K562 (cell line): ENCODE data around the gene SMAD3. TPM values are rescaled to one million over a fixed set of nuclear protein-coding genes. Genes with fewer than 3 reads are reported as not detected.

Experiments used
- ATAC-seq: fragments of 200-7000 bp; cut with Tn5 transposase; 3 replicates; pipeline ENCODE4 v1.9.1; 2020; ENCODE audit warnings: moderate library complexity
- BruUV-seq: library from RNA; stranded (reverse); fragments of 400-500 nt; replicated peaks from 2 replicates; lab custom pipeline; 2021; lab: Mats Ljungman, UMichigan
- CTCF ChIA-PET: fragments of 300-600 bp; formaldehyde crosslinking; extraction: SDS; loops from one replicate; lab custom pipeline; 2021; ENCODE audit warnings: low intra/inter-chr PET ratio; lab: Yijun Ruan, JAX
- POLR2A ChIA-PET: fragments of 300-600, 350-650 bp; sonication (Branson Sonifier 250); formaldehyde crosslinking; extraction: SDS; loops from one replicate; lab custom pipeline; 2021; ENCODE audit warnings: antibody characterized with exemption, inconsistent platforms; lab: Yijun Ruan, JAX
- DNase-seq, 4 experiments: peaks; one replicate each; pipeline versions ENCODE4 v3.0.0 to v3.0.0-alpha.2; 2011 to 2018; ENCODE audit warnings: low spot score in 3 of 4, mixed read lengths in 3 of 4; ENCODE audit errors: extremely low read depth in 1 of 4
- FAIRE-seq: peaks from 2 replicates; lab custom pipeline; 2011; peaks lifted over from hg19 to GRCh38; lab: Jason Lieb, UNC
- H2AFZ ChIP-seq: 2 replicates; pipeline ENCODE4 v1.6.0; 2011; ENCODE audit warnings: low read depth, low read length, control low read depth, inconsistent platforms
- H3K27ac ChIP-seq: fragments of 200-600 bp; 3 replicates; pipeline ENCODE4 v1.8.0; 2011; ENCODE audit warnings: low read depth, mild to moderate bottlenecking, control low read depth, inconsistent platforms, low read length, moderate library complexity, mixed read lengths; ENCODE audit errors: extremely low read depth
- H3K27me3 ChIP-seq, 2 experiments: fragments of 300-600 bp in 1 of 2; 2 replicates in 1 of 2; 3 replicates in 1 of 2; pipeline versions ENCODE4 v1.6.0 to v1.8.0; 2011; ENCODE audit warnings: inconsistent platforms in 2 of 2, low read length in 2 of 2, mild to moderate bottlenecking in 1 of 2, mixed read lengths in 1 of 2, moderate library complexity in 1 of 2; ENCODE audit not compliant: control insufficient read depth in 2 of 2, insufficient read depth in 2 of 2
- H3K36me3 ChIP-seq: fragments of 300-600 bp; 3 replicates; pipeline ENCODE4 v1.8.0; 2011; ENCODE audit warnings: mild to moderate bottlenecking, low read length, inconsistent platforms; ENCODE audit not compliant: control insufficient read depth, insufficient read depth
- H3K4me1 ChIP-seq, 2 experiments: fragments of 200-600 bp in 1 of 2; replicated peaks in 1 of 2; 2 replicates in 1 of 2; 3 replicates in 1 of 2; pipeline versions ENCODE4 v1.5.1 to v1.8.0; 2011; ENCODE audit warnings: inconsistent platforms in 2 of 2, low read length in 2 of 2, mild to moderate bottlenecking in 1 of 2, mixed read lengths in 1 of 2, moderate library complexity in 1 of 2; ENCODE audit not compliant: control insufficient read depth in 2 of 2, insufficient read depth in 2 of 2
- H3K4me2 ChIP-seq: 2 replicates; pipeline ENCODE4 v1.6.1; 2011; ENCODE audit warnings: low read length, control low read depth, inconsistent platforms, mixed read lengths; ENCODE audit not compliant: insufficient read depth
- H3K4me3 ChIP-seq: fragments of 200-600 bp; sonication (generic), shearing (Covaris generic); 2 replicates; pipeline ENCODE4 v1.5.1; 2016; ENCODE audit warnings: control low read depth, inconsistent platforms
- H3K79me2 ChIP-seq: fragments of 200-600 bp; 3 replicates; pipeline ENCODE4 v1.8.0; 2011; ENCODE audit warnings: low read length, inconsistent platforms; ENCODE audit not compliant: control insufficient read depth, insufficient read depth
- H3K9ac ChIP-seq, 2 experiments: 2 replicates each; pipeline versions ENCODE4 v1.6.0 to v1.6.1; 2011; ENCODE audit warnings: low read depth in 2 of 2, low read length in 2 of 2, control low read depth in 1 of 2, inconsistent platforms in 1 of 2, mild to moderate bottlenecking in 1 of 2, mixed read lengths in 1 of 2; ENCODE audit not compliant: insufficient read depth in 1 of 2
- H3K9me1 ChIP-seq: one replicate; pipeline ENCODE4 v1.6.0; 2011; ENCODE audit warnings: inconsistent platforms, mild to moderate bottlenecking, low read length, moderate library complexity; ENCODE audit not compliant: control insufficient read depth, insufficient read depth
- H3K9me3 ChIP-seq: replicated peaks from 2 replicates; pipeline ENCODE4 v1.5.1; 2011; ENCODE audit warnings: low read depth, low read length, inconsistent platforms; ENCODE audit not compliant: control insufficient read depth, insufficient read depth
- H4K20me1 ChIP-seq: replicated peaks from 2 replicates; pipeline ENCODE4 v1.6.1; 2011; ENCODE audit warnings: low read length, inconsistent platforms, mixed read lengths; ENCODE audit not compliant: control insufficient read depth, insufficient read depth
- PTTG1 ChIP-seq: fragments of 450-650 bp; IDR thresholded peaks from 2 replicates; pipeline ENCODE4 v1.6.1; 2016; ENCODE audit warnings: low read depth, mild to moderate bottlenecking, missing genetic modification characterization, missing compliant biosample characterization
- SAFB ChIP-seq: fragments of 200-400 bp; formaldehyde crosslinking; IDR thresholded peaks from 2 replicates; pipeline ENCODE4 v1.6.1; 2017; ENCODE audit warnings: low read depth, low read length, borderline replicate concordance
- SMAD3 ChIP-seq: fragments of 450-650 bp; formaldehyde crosslinking; conservative IDR thresholded peaks from 2 replicates; pipeline ENCODE4 v1.4.0; 2020; ENCODE audit warnings: mild to moderate bottlenecking
- TEAD1 ChIP-seq, 2 experiments: fragments of 450-650 bp in 1 of 2; sonication (generic) in 1 of 2; formaldehyde crosslinking; IDR thresholded peaks; 2 replicates each; pipeline versions ENCODE4 v1.4.0 to v1.8.0; 2020 to 2022; ENCODE audit warnings: mild to moderate bottlenecking in 2 of 2, missing genetic modification reagents in 1 of 2
- ZEB2 ChIP-seq: fragments of 450-650 bp; IDR thresholded peaks from 2 replicates; pipeline ENCODE4 v1.6.1; 2016
- ZNF384 ChIP-seq: IDR thresholded peaks from 2 replicates; pipeline ENCODE4 v1.6.1; 2012; ENCODE audit warnings: low read depth, low read length, improper control_type of control experiment
- WGBS: fragments of 100-300 bp; shearing (Covaris generic); methylation state at CpG from one replicate; pipeline ENCODE4 v1.1.6; 2016; ENCODE audit warnings: low coverage, mixed read lengths; ENCODE audit not compliant: insufficient coverage; ENCODE audit errors: missing lambda C conversion rate; 5-methylcytosine and 5-hydroxymethylcytosine counted together
- in situ Hi-C: fragments of 300-500 bp; cut with MboI; formaldehyde crosslinking; loops from 4 replicates; pipeline ENCODE4 v1.15.0; 2018; ENCODE audit warnings: inconsistent platforms, mixed read lengths
- intact Hi-C: fragments of 100-400 bp; cut with micrococcal nuclease; formaldehyde crosslinking; loops from 2 replicates; pipeline ENCODE4 v1.14.2; 2022
- polyA plus RNA-seq, 8 experiments: library from polyadenylated mRNA; depleted of rRNA in 4 of 8; stranded (reverse) in 5 of 8; unstranded in 3 of 8; fragments of >200 nt; fragmentation: Nextera tagmentation in 2 of 8; fragmentation: Illumina TruSeq in 1 of 8; extraction: Ambion mirVana in 2 of 8; extraction: Trizol in 1 of 8; gene quantifications; 2 replicates each; pipeline versions ENCODE4 v1.2.1 to v1.2.3, GENCODE V29; 2011 to 2014; ENCODE audit warnings: inconsistent platforms in 1 of 8, missing spikeins in 1 of 8
- total RNA-seq, 7 experiments: library from RNA; depleted of rRNA in 6 of 7; stranded (reverse); fragments of >200 nt in 6 of 7; fragmentation: Illumina TruSeq in 2 of 7; extraction: Trizol in 2 of 7; gene quantifications; 2 replicates each; pipeline versions ENCODE4 v1.2.1 to v1.2.3, GENCODE V29; 2011 to 2021; ENCODE audit warnings: low replicate concordance in 1 of 7
- TF ChIP-seq, protein P1 (sequence below): fragments of 250-450 bp; sonication (Bioruptor Pico); IDR thresholded peaks from 2 replicates; pipeline ENCODE4 v1.4.0; 2020; ENCODE audit warnings: mild to moderate bottlenecking, moderate library complexity

SMAD3 gene
- total and polyA plus RNA-seq, 9 of the 15 experiments (the other 6 are each of a cell fraction or from before 2014, with no cell fraction given), result 4.3 to 39.2 (median 11.1) TPM

DNA sequence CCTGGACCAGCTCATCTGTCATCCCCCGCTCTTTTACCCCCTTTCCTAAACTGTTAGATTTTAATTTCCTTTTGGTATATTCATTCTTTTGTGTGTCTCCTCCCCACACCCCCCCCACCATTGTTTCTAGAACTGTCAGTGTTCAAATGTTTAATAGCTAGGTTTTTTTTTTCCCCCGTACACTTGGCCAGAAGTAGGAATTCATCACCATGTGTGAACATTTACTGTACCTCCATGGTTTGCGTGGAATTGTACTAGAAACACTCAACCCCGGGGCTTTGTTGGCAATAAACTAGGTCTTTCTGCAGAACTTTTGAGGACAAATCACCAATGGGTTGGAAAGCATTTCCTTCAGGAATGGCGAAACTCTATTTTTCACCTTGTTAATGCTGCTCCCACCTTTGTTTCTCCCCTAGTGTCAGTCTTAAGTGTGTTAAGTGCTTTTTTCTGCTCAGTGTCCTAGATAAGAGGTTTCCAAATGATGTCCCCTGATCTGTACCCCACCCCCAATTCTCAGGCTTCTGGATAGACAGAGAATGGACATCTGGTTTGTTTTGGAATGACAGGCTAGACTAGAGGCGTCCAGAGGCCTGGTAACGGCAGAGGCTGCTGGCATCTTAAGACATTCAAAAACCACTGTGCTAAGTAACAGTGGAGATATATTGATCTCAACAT is 76.8 kb downstream of the SMAD3 start:
- 84% methylated on average over 7 of the region's 7 CpGs for WGBS
- no TSS peak for BruUV-seq
- Histone ChIP-seq H3K79me2 (peaks cover 20% of the 10 kb centered on the region; the same call in 2 of the 3 replicates), H2AFZ (no peak overlapping the region), H3K9me1 (no peaks in the 10 kb centered on the region), H3K27ac (no peak overlapping the region), H3K4me2 (no peak overlapping the region), H3K36me3 (no peaks in the 10 kb centered on the region), H4K20me1 (peaks cover 24% of the 10 kb centered on the region), H3K27me3 (no peaks in the 10 kb centered on the region), H3K9ac (peak overlapping the region in 1 of 2 experiments; percentile 11; a peak in 1 of 4 replicates)
- no peak for ATAC-seq
- in situ Hi-C loops, result no loop called here
- no peak for TF ChIP-seq ZEB2
- no peak for TF ChIP-seq ZNF384
- no peak for TF ChIP-seq PTTG1 (tag)
- TF ChIP-seq TEAD1 (CRISPR knock-in tag; IDR thresholded peaks at IDR 0.05), result no peak
- TF ChIP-seq SAFB, result no peak
- TF ChIP-seq SMAD3, result no peak
- TF ChIP-seq, protein P1, sequence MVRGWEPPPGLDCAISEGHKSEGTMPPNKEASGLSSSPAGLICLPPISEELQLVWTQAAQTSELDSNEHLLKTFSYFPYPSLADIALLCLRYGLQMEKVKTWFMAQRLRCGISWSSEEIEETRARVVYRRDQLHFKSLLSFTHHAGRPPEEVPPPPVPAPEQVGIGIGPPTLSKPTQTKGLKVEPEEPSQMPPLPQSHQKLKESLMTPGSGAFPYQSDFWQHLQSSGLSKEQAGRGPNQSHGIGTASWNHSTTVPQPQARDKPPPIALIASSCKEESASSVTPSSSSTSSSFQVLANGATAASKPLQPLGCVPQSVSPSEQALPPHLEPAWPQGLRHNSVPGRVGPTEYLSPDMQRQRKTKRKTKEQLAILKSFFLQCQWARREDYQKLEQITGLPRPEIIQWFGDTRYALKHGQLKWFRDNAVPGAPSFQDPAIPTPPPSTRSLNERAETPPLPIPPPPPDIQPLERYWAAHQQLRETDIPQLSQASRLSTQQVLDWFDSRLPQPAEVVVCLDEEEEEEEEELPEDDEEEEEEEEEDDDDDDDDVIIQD (CRISPR knock-in tag), result no peak
- TF ChIP-seq, all 486 proteins: peak for 0
- FAIRE-seq (no peak), DNase-seq (no peak)
- no peak overlapping the region for H3K4me3 ChIP-seq
- ChIA-PET POLR2A (interaction anchor here (0.7 to 1.2 kb wide), 5 partner anchors 10 to 524 kb away, joined by 3 to 5 read pairs (median 3); no protein-coding TSS in a partner anchor), CTCF (no interaction called here)
- H3K9me3 ChIP-seq, result no peaks in the 10 kb centered on the region
- intact Hi-C loops, result no loop called here
- H3K4me1 ChIP-seq, result peaks cover 12 to 19% of the 10 kb centered on the region in 2 experiments
